ENCODE results near the gene IFRD2.
"Not testable (repeated sequence)": the region's sequence is repeated elsewhere in the genome, so short reads cannot be mapped to it uniquely, and the experiment has no call there.

The IFRD2 gene

GRCh38 chr3:50318163-50318562 is 25.9 kb upstream of the IFRD2 start:
- POLR2A ChIA-PET = interaction anchor here (0.6 kb wide), 1 partner anchor 19 kb away, joined by 3 read pairs; the partner anchor contains the start of genes HYAL3 and NAA80
- no peak for DNase-seq (ENCODE audit: extremely low spot score)
- no peak for TF ChIP-seq CTCF (IDR thresholded peaks at IDR 0.05; ENCODE audit: control extremely low read depth, extremely low read depth, low read depth, missing control alignments)
- CTCF ChIA-PET = interaction anchor here (1.1 to 1.8 kb wide), 5 partner anchors 10 to 71 kb away, joined by 3 to 7 read pairs (median 4); partner anchors contain the start of gene TUSC2

- ChIA-PET POLR2A (interaction anchor here (0.6 kb wide), 1 partner anchor 18 kb away, joined by 3 read pairs; the partner anchor contains the start of genes HYAL3 and NAA80), CTCF (interaction anchor here (0.9 to 1.8 kb wide), 4 partner anchors 10 to 70 kb away, joined by 3 to 4 read pairs (median 4); partner anchors contain the start of gene TUSC2)
- no peak for TF ChIP-seq CTCF (IDR thresholded peaks at IDR 0.05; ENCODE audit: control extremely low read depth, extremely low read depth, low read depth, missing control alignments)
- no peak for DNase-seq (ENCODE audit: extremely low spot score)
Measured at GRCh38 chr3:50317300-50317699, 25.1 kb upstream of the IFRD2 start.

GRCh38 chr3:50316657-50317242 is 24.5 kb upstream of the IFRD2 start:
- ChIA-PET CTCF (interaction anchor here (0.9 to 1.8 kb wide), 2 partner anchors 9 to 11 kb away, joined by 3 to 4 read pairs; partner anchors contain the start of gene TUSC2), POLR2A (no interaction called here)
- DNase-seq (ENCODE audit: extremely low spot score) = no peak
- no peak for TF ChIP-seq CTCF (IDR thresholded peaks at IDR 0.05; ENCODE audit: control extremely low read depth, extremely low read depth, low read depth, missing control alignments)

GRCh38 chr3:50314816-50315215 is 22.6 kb upstream of the IFRD2 start:
- TF ChIP-seq CTCF (IDR thresholded peaks at IDR 0.05; ENCODE audit: control extremely low read depth, extremely low read depth, low read depth, missing control alignments) = no peak
- DNase-seq (ENCODE audit: extremely low spot score) = no peak
- ChIA-PET POLR2A (interaction anchor here (1.1 kb wide), 1 partner anchor 9 kb away, joined by 3 read pairs; no protein-coding TSS in a partner anchor), CTCF (interaction anchor here (1.1 to 2.5 kb wide), 5 partner anchors 9 to 55 kb away, joined by 3 to 18 read pairs (median 4); partner anchors contain the start of genes HYAL2, HYAL3 and NAA80)

GRCh38 chr3:50314342-50314741 is 22.1 kb upstream of the IFRD2 start:
- TF ChIP-seq CTCF (IDR thresholded peaks at IDR 0.05; ENCODE audit: control extremely low read depth, extremely low read depth, low read depth, missing control alignments) = no peak
- ChIA-PET CTCF (interaction anchor here (1.0 to 2.5 kb wide), 3 partner anchors 9 to 16 kb away, joined by 3 to 18 read pairs (median 5); partner anchors contain the start of gene HYAL2), POLR2A (interaction anchor here (1.1 kb wide), 1 partner anchor 10 kb away, joined by 3 read pairs; no protein-coding TSS in a partner anchor)
- no peak for DNase-seq (ENCODE audit: extremely low spot score)

GRCh38 chr3:50312041-50312440 is 19.8 kb upstream of the IFRD2 start:
- CTCF ChIA-PET; POLR2A ChIA-PET; DNase-seq (ENCODE audit: extremely low spot score): not testable (repeated sequence)

GRCh38 chr3:50304601-50305000 is 12.4 kb upstream of the IFRD2 start:
- no peak for DNase-seq (ENCODE audit: extremely low spot score)
- CTCF ChIA-PET = interaction anchor here (1.6 to 3.6 kb wide), 3 partner anchors 9 to 19 kb away, joined by 4 to 16 read pairs (median 5); partner anchors contain the start of gene HYAL2
- no peak for TF ChIP-seq CTCF (IDR thresholded peaks at IDR 0.05; ENCODE audit: control extremely low read depth, extremely low read depth, low read depth, missing control alignments)
- POLR2A ChIA-PET = interaction anchor here (0.6 kb wide), 1 partner anchor 32 kb away, joined by 4 read pairs; no protein-coding TSS in a partner anchor
